ENCODE measurements around the gene DBF4. TPM values are rescaled to one million over a fixed set of nuclear protein-coding genes. Genes with fewer than 3 reads are reported as not detected.

Gene DBF4
- total RNA-seq, 1 experiment from 2014 or later: 48.8 TPM

DNA sequence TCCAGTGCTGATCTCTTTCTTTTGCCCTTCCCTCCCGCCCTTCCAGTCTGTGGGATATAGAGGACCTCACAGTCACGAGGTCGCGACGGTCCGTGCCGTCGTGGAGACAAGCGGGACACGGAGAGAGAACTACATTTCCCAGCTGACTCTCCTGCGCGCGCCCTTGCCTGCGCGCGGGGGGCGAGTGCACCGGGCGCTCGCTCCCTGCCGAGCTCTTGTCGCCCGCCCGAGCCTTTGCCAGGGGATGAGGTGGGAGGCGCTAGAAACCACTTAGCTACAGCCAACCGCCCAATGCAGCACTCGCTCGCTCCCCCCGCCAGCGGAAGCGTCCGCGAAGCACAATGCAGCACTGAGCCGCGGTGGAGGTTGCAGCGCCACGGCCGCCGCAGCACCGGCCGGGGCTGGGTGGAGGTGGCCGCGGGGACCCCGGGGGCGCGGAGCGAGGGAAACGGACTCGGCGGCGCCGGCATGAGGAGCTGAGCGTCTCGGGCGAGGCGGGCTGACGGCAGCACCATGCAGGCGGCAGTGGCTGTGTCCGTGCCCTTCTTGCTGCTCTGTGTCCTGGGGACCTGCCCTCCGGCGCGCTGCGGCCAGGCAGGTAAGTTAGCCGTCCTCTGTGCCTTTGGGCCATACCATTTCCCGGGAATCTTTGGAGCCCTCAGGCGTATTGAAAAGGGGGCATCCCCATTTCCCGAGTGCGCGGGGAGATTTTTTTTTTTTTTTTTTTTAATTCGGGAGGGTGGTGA, 57.8 kb downstream of the DBF4 start, which contains the start of gene ADAM22:
Gene ADAM22, plus strand, starts transcription at position 299 of the 746 bp plus-strand sequence. Its CDS starts 215 bp downstream, at position 514.
- BruUV-seq (replicated peaks): no TSS peak
- Histone ChIP-seq H3K9me3 (ENCODE audit: control insufficient read depth, insufficient read depth, low read depth, low read length) (no peaks in the 10 kb centered on the region), H3K36me3 (ENCODE audit: control insufficient read depth, insufficient read depth, low read length) (no peaks in the 10 kb centered on the region), H3K27ac (ENCODE audit: low read length) (peak within 1 kb of the TSS; percentile 29; the same call in 1 of the 2 replicates), H3K4me3 (ENCODE audit: low read depth in 2 of 2, low read length in 2 of 2) (peak within 1 kb of the TSS; percentile 65 to 71), H3K4me1 (ENCODE audit: control insufficient read depth, insufficient read depth, low read length) (no peaks in the 10 kb centered on the region), H3K27me3 (ENCODE audit: control insufficient read depth, insufficient read depth, low read length) (peaks cover 4% of the 10 kb centered on the region; the same call in 1 of the 2 replicates)
- intact Hi-C loops (cut with micrococcal nuclease; ENCODE audit: unreplicated experiment): no loop called here
- ATAC-seq (peak; percentile 97), DNase-seq (ENCODE audit: low read depth, low spot score) (peak; percentile 30)
- in situ Hi-C loops (cut with HindIII; ENCODE audit: low pct_unique_long_range_greater_than_20kb, low sequenced_read_pairs): no loop called here
- ChIA-PET POLR2A (no interaction called here), CTCF (interaction anchor here (0.6 kb wide), 1 partner anchor 146 kb away, joined by 3 read pairs; no protein-coding TSS in a partner anchor)
- TF ChIP-seq, protein P1, sequence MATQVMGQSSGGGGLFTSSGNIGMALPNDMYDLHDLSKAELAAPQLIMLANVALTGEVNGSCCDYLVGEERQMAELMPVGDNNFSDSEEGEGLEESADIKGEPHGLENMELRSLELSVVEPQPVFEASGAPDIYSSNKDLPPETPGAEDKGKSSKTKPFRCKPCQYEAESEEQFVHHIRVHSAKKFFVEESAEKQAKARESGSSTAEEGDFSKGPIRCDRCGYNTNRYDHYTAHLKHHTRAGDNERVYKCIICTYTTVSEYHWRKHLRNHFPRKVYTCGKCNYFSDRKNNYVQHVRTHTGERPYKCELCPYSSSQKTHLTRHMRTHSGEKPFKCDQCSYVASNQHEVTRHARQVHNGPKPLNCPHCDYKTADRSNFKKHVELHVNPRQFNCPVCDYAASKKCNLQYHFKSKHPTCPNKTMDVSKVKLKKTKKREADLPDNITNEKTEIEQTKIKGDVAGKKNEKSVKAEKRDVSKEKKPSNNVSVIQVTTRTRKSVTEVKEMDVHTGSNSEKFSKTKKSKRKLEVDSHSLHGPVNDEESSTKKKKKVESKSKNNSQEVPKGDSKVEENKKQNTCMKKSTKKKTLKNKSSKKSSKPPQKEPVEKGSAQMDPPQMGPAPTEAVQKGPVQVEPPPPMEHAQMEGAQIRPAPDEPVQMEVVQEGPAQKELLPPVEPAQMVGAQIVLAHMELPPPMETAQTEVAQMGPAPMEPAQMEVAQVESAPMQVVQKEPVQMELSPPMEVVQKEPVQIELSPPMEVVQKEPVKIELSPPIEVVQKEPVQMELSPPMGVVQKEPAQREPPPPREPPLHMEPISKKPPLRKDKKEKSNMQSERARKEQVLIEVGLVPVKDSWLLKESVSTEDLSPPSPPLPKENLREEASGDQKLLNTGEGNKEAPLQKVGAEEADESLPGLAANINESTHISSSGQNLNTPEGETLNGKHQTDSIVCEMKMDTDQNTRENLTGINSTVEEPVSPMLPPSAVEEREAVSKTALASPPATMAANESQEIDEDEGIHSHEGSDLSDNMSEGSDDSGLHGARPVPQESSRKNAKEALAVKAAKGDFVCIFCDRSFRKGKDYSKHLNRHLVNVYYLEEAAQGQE (IDR thresholded peaks at IDR 0.05; ENCODE audit: insufficient read depth in 1 of 2, low read depth in 2 of 2, low read length in 1 of 2): no peak
- TF ChIP-seq TCF7L2 (IDR thresholded peaks at IDR 0.05; ENCODE audit: low read depth, low read length): 0 out of 2 replicates have a peak, but pooled peaks have one; percentile 9

DNA sequence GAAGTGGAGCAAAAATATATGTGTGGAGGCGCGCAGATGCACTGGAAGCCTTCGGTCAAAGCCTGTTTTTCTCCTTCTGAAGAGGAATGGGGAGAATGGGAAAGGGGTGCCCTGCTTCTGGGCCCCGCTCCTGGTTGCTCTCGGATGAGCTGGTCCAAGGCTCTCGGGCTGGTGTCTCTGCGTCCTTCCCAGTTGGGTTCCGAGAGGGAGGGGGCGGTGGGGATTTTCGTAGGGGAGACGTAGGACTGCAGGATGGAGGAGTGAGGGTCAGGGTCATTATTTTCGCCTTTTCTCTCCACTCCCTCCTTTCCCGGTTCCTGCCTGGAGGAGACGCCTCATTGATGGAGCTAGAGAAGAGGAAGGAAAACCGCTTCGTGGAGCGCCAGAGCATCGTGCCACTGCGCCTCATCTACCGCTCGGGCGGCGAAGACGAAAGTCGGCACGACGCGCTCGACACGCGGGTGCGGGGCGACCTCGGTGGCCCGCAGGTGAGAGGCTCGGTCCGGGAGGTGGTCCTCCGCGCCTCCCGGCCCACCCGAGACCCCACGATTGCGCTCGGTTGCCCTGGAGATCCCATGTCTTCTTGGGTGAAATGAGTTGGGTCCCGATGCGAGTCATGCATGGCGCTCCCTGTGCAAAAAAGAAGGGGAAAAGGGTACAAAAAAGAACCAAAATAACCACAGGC, 58.5 kb downstream of the DBF4 start:
- ATAC-seq (0 out of 2 replicates have a peak, but pooled peaks have one; percentile 24), DNase-seq (ENCODE audit: low read depth, low spot score) (no peak)
- in situ Hi-C loops (cut with HindIII; ENCODE audit: low pct_unique_long_range_greater_than_20kb, low sequenced_read_pairs): no loop called here
- H3K9me3 ChIP-seq (ENCODE audit: control insufficient read depth, insufficient read depth, low read depth, low read length): no peaks in the 10 kb centered on the region
- BruUV-seq (replicated peaks): no TSS peak
- H3K4me3 ChIP-seq (ENCODE audit: low read depth in 2 of 2, low read length in 2 of 2): peak overlapping the region; percentile 65 to 71
- no peaks in the 10 kb centered on the region for H3K36me3 ChIP-seq (ENCODE audit: control insufficient read depth, insufficient read depth, low read length)
- peaks cover 4% of the 10 kb centered on the region; the same call in 1 of the 2 replicates for H3K27me3 ChIP-seq (ENCODE audit: control insufficient read depth, insufficient read depth, low read length)
- no peaks in the 10 kb centered on the region for H3K4me1 ChIP-seq (ENCODE audit: control insufficient read depth, insufficient read depth, low read length)
- H3K27ac ChIP-seq (ENCODE audit: low read length): no peak overlapping the region
- intact Hi-C loops (cut with micrococcal nuclease; ENCODE audit: unreplicated experiment): no loop called here
- CTCF ChIA-PET: no interaction called here
- TF ChIP-seq SIN3A (IDR thresholded peaks at IDR 0.05; ENCODE audit: borderline replicate concordance, insufficient read depth, low read depth, low read length) (no peak), CTCF (IDR thresholded peaks at IDR 0.05) (no peak)
- TF ChIP-seq, protein P1 (IDR thresholded peaks at IDR 0.05; ENCODE audit: insufficient read depth in 1 of 2, low read depth in 2 of 2, low read length in 1 of 2): no peak
- POLR2A ChIA-PET: no interaction called here
